ENCODE measurements around the gene ARHGAP24. TPM values are rescaled to one million over a fixed set of nuclear protein-coding genes. Genes with fewer than 3 reads are reported as not detected.
A peak's percentile ranks its signal among the peaks of the same experiment; 100 is the strongest.

The ARHGAP24 gene
- total RNA-seq, 1 experiment from 2014 or later = 5.4 TPM

GRCh38 chr4:85675076-85676049, 200.4 kb downstream of the ARHGAP24 start:
- H3K36me3 ChIP-seq = no peaks in the 10 kb centered on the region
- DNase-seq (ENCODE audit: low read depth in 1 of 2, low spot score in 2 of 2) = no peak
- H3K9me3 ChIP-seq (replicated peaks) = no peaks in the 10 kb centered on the region

GRCh38 chr4:85676050-85676425, 201.1 kb downstream of the ARHGAP24 start:
- Histone ChIP-seq H3K36me3 (no peaks in the 10 kb centered on the region), H3K4me3 (no peak overlapping the region), H3K27ac (no peak overlapping the region), H3K4me1 (replicated peaks) (peaks cover 4% of the 10 kb centered on the region), H3K27me3 (replicated peaks) (no peaks in the 10 kb centered on the region), H3K9me3 (replicated peaks) (no peaks in the 10 kb centered on the region)
- no peak for DNase-seq (ENCODE audit: low read depth in 1 of 2, low spot score in 2 of 2)

More at GRCh38 chr4:85675076-85676049, 200.4 kb downstream of the ARHGAP24 start:
- H3K4me3 ChIP-seq = no peak overlapping the region
- no peaks in the 10 kb centered on the region for H3K4me1 ChIP-seq (replicated peaks)
- no peak overlapping the region for H3K27ac ChIP-seq
- no peaks in the 10 kb centered on the region for H3K27me3 ChIP-seq (replicated peaks)

- Histone ChIP-seq H3K4me3 (no peak overlapping the region), H3K4me1 (replicated peaks) (peaks cover 14% of the 10 kb centered on the region), H3K27ac (no peak overlapping the region), H3K36me3 (no peaks in the 10 kb centered on the region), H3K27me3 (replicated peaks) (no peaks in the 10 kb centered on the region), H3K9me3 (replicated peaks) (no peaks in the 10 kb centered on the region)
- no peak for DNase-seq (ENCODE audit: low read depth in 1 of 2, low spot score in 2 of 2)
Observed at GRCh38 chr4:85676850-85677590, 202.1 kb downstream of the ARHGAP24 start.

GRCh38 chr4:85681221-85681657, 206.3 kb downstream of the ARHGAP24 start:
- peaks cover 19% of the 10 kb centered on the region for H3K4me1 ChIP-seq (replicated peaks)
- H3K4me3 ChIP-seq = no peak overlapping the region
- H3K9me3 ChIP-seq (replicated peaks) = no peaks in the 10 kb centered on the region
- peak overlapping the region; percentile 76 for H3K27ac ChIP-seq
- peak; percentile 61 to 84 for DNase-seq (ENCODE audit: low read depth in 1 of 2, low spot score in 2 of 2)
- H3K36me3 ChIP-seq = no peaks in the 10 kb centered on the region
- H3K27me3 ChIP-seq (replicated peaks) = no peaks in the 10 kb centered on the region

GRCh38 chr4:85681921-85682320, 207.0 kb downstream of the ARHGAP24 start:
- H3K36me3 ChIP-seq = no peaks in the 10 kb centered on the region
- no peaks in the 10 kb centered on the region for H3K9me3 ChIP-seq (replicated peaks)
- peak overlapping the region; percentile 76 for H3K27ac ChIP-seq
- H3K27me3 ChIP-seq (replicated peaks) = no peaks in the 10 kb centered on the region
- DNase-seq (ENCODE audit: low read depth in 1 of 2, low spot score in 2 of 2) = no peak
- peaks cover 19% of the 10 kb centered on the region for H3K4me1 ChIP-seq (replicated peaks)
- no peak overlapping the region for H3K4me3 ChIP-seq

GRCh38 chr4:85682391-85682790, 207.4 kb downstream of the ARHGAP24 start:
- no peaks in the 10 kb centered on the region for H3K9me3 ChIP-seq (replicated peaks)
- DNase-seq (ENCODE audit: low read depth in 1 of 2, low spot score in 2 of 2) = no peak
- peak overlapping the region; percentile 76 for H3K27ac ChIP-seq
- H3K27me3 ChIP-seq (replicated peaks) = no peaks in the 10 kb centered on the region
- H3K4me3 ChIP-seq = no peak overlapping the region
- H3K36me3 ChIP-seq = no peaks in the 10 kb centered on the region
- peaks cover 19% of the 10 kb centered on the region for H3K4me1 ChIP-seq (replicated peaks)

GRCh38 chr4:85684676-85685075, 209.7 kb downstream of the ARHGAP24 start:
- Histone ChIP-seq H3K27ac (no peak overlapping the region), H3K4me3 (no peak overlapping the region), H3K4me1 (replicated peaks) (peaks cover 19% of the 10 kb centered on the region), H3K9me3 (replicated peaks) (no peaks in the 10 kb centered on the region), H3K36me3 (no peaks in the 10 kb centered on the region), H3K27me3 (replicated peaks) (no peaks in the 10 kb centered on the region)
- DNase-seq (ENCODE audit: low read depth in 1 of 2, low spot score in 2 of 2) = no peak

GRCh38 chr4:85686398-85686797, 211.4 kb downstream of the ARHGAP24 start:
- H3K4me3 ChIP-seq = no peak overlapping the region
- H3K27ac ChIP-seq = no peak overlapping the region
- H3K4me1 ChIP-seq (replicated peaks) = peaks cover 12% of the 10 kb centered on the region
- no peak for DNase-seq (ENCODE audit: low read depth in 1 of 2, low spot score in 2 of 2)
- no peaks in the 10 kb centered on the region for H3K27me3 ChIP-seq (replicated peaks)
- no peaks in the 10 kb centered on the region for H3K9me3 ChIP-seq (replicated peaks)
- no peaks in the 10 kb centered on the region for H3K36me3 ChIP-seq

GRCh38 chr4:85688055-85688740, 213.2 kb downstream of the ARHGAP24 start:
- no peak overlapping the region for H3K4me3 ChIP-seq
- H3K36me3 ChIP-seq = no peaks in the 10 kb centered on the region
- no peaks in the 10 kb centered on the region for H3K27me3 ChIP-seq (replicated peaks)
- no peaks in the 10 kb centered on the region for H3K9me3 ChIP-seq (replicated peaks)
- H3K4me1 ChIP-seq (replicated peaks) = no peaks in the 10 kb centered on the region
- DNase-seq (ENCODE audit: low read depth in 1 of 2, low spot score in 2 of 2) = no peak
- H3K27ac ChIP-seq = no peak overlapping the region

GRCh38 chr4:85696661-85697060, 221.7 kb downstream of the ARHGAP24 start:
- Histone ChIP-seq H3K9me3 (replicated peaks) (no peaks in the 10 kb centered on the region), H3K4me1 (replicated peaks) (no peaks in the 10 kb centered on the region), H3K4me3 (no peak overlapping the region), H3K27me3 (replicated peaks) (no peaks in the 10 kb centered on the region), H3K27ac (no peak overlapping the region), H3K36me3 (no peaks in the 10 kb centered on the region)
- DNase-seq (ENCODE audit: low read depth in 1 of 2, low spot score in 2 of 2) = no peak

- H3K4me3 ChIP-seq = no peak overlapping the region
- no peaks in the 10 kb centered on the region for H3K9me3 ChIP-seq (replicated peaks)
- no peaks in the 10 kb centered on the region for H3K4me1 ChIP-seq (replicated peaks)
- no peaks in the 10 kb centered on the region for H3K27me3 ChIP-seq (replicated peaks)
- H3K27ac ChIP-seq = no peak overlapping the region
- no peaks in the 10 kb centered on the region for H3K36me3 ChIP-seq
- DNase-seq (ENCODE audit: low read depth in 1 of 2, low spot score in 2 of 2) = no peak
Observed at GRCh38 chr4:85697854-85698253, 222.9 kb downstream of the ARHGAP24 start.

- DNase-seq (ENCODE audit: low read depth in 1 of 2, low spot score in 2 of 2) = no peak
- no peak overlapping the region for H3K27ac ChIP-seq
- no peaks in the 10 kb centered on the region for H3K9me3 ChIP-seq (replicated peaks)
- no peaks in the 10 kb centered on the region for H3K36me3 ChIP-seq
- H3K4me3 ChIP-seq = no peak overlapping the region
- H3K27me3 ChIP-seq (replicated peaks) = no peaks in the 10 kb centered on the region
- H3K4me1 ChIP-seq (replicated peaks) = no peaks in the 10 kb centered on the region
Observed at GRCh38 chr4:85700362-85700761, 225.4 kb downstream of the ARHGAP24 start.

GRCh38 chr4:85701861-85702321, 226.9 kb downstream of the ARHGAP24 start:
- no peaks in the 10 kb centered on the region for H3K27me3 ChIP-seq (replicated peaks)
- no peak for DNase-seq (ENCODE audit: low read depth in 1 of 2, low spot score in 2 of 2)
- H3K4me3 ChIP-seq = no peak overlapping the region
- H3K4me1 ChIP-seq (replicated peaks) = no peaks in the 10 kb centered on the region
- no peak overlapping the region for H3K27ac ChIP-seq
- no peaks in the 10 kb centered on the region for H3K9me3 ChIP-seq (replicated peaks)
- H3K36me3 ChIP-seq = no peaks in the 10 kb centered on the region
